ENCODE results near the gene DCC.

Gene DCC

GRCh38 chr18:52519021-52519420, 179.0 kb downstream of the DCC start:
- DNase-seq: no peak

- DNase-seq: no peak
Observed at GRCh38 chr18:52523566-52523965, 183.6 kb downstream of the DCC start.

GRCh38 chr18:52531836-52532235, 191.8 kb downstream of the DCC start:
- DNase-seq: no peak

GRCh38 chr18:52536039-52536438, 196.0 kb downstream of the DCC start:
- DNase-seq: no peak

GRCh38 chr18:52537261-52537660, 197.3 kb downstream of the DCC start:
- no peak for DNase-seq

GRCh38 chr18:52541056-52541455, 201.1 kb downstream of the DCC start:
- DNase-seq: no peak

GRCh38 chr18:52544086-52544485, 204.1 kb downstream of the DCC start:
- DNase-seq: no peak

- no peak for DNase-seq
Observed at GRCh38 chr18:52546686-52547346, 206.8 kb downstream of the DCC start.

- DNase-seq: no peak
Observed at GRCh38 chr18:52553441-52553840, 213.4 kb downstream of the DCC start.

GRCh38 chr18:52554180-52554579, 214.2 kb downstream of the DCC start:
- no peak for DNase-seq

GRCh38 chr18:52567360-52567759, 227.4 kb downstream of the DCC start:
- no peak for DNase-seq

- DNase-seq: no peak
Observed at GRCh38 chr18:52569492-52569891, 229.5 kb downstream of the DCC start.

GRCh38 chr18:52570975-52571374, 231.0 kb downstream of the DCC start:
- no peak for DNase-seq

GRCh38 chr18:52572036-52573000, 232.3 kb downstream of the DCC start:
- DNase-seq: no peak

- DNase-seq: no peak
Observed at GRCh38 chr18:52577795-52578194, 237.8 kb downstream of the DCC start.

GRCh38 chr18:52582061-52582460, 242.1 kb downstream of the DCC start:
- DNase-seq: no peak

GRCh38 chr18:52582516-52582915, 242.5 kb downstream of the DCC start:
- no peak for DNase-seq

- DNase-seq: no peak
Observed at GRCh38 chr18:52588931-52589330, 248.9 kb downstream of the DCC start.

- DNase-seq: no peak
Observed at GRCh38 chr18:52596748-52597435, 256.9 kb downstream of the DCC start.

- DNase-seq: no peak
Observed at GRCh38 chr18:52598921-52599320, 258.9 kb downstream of the DCC start.

GRCh38 chr18:52602820-52603219, 262.8 kb downstream of the DCC start:
- no peak for DNase-seq

- DNase-seq: no peak
Observed at GRCh38 chr18:52605345-52605744, 265.3 kb downstream of the DCC start.

- no peak for DNase-seq
Observed at GRCh38 chr18:52607985-52608384, 268.0 kb downstream of the DCC start.

All from activated T-cell treated with anti-CD3 and anti-CD28 coated beads for 4 hours (primary cell).